GM12873 (cell line): ENCODE measurements around the gene CRAMP1.

ENCODE experiments used
- CTCF ChIP-seq: IDR thresholded peaks from 2 replicates; pipeline ENCODE4 v1.5.1; 2012; ENCODE audit warnings: low read depth, mild to moderate bottlenecking, moderate library complexity, low read length, control low read depth; ENCODE audit not compliant: insufficient read depth; ENCODE audit errors: missing control alignments

CRAMP1 gene

DNA sequence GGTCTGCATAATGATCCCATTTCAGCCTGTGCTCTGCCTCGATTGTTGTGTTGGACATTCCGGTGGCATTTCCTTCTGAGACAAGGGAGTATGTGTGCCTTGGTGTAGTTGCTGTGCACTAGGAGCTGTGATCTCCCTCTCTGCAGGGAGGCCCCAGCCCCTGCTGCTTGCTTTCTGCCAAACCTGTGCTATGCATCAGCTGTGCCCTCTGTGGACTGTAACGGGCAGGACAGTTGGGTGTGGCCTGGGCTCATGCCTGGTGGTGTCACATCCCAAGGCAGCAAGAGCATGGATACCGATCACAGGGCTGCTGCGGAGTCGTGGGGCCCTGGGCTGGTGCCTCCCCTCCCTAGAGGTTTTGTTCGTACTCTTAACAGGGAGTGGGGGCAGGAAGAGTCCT lies 62.1 kb downstream of the CRAMP1 start:
- TF ChIP-seq CTCF: no peak

- TF ChIP-seq CTCF: no peak
Measured at GRCh38 chr16:1674751-1675664, 62.8 kb downstream of the CRAMP1 start.

- TF ChIP-seq CTCF: no peak
Measured at GRCh38 chr16:1676661-1677060, 64.5 kb downstream of the CRAMP1 start.

GRCh38 chr16:1677339-1677738 lies 65.2 kb downstream of the CRAMP1 start:
- no peak for TF ChIP-seq CTCF

DNA sequence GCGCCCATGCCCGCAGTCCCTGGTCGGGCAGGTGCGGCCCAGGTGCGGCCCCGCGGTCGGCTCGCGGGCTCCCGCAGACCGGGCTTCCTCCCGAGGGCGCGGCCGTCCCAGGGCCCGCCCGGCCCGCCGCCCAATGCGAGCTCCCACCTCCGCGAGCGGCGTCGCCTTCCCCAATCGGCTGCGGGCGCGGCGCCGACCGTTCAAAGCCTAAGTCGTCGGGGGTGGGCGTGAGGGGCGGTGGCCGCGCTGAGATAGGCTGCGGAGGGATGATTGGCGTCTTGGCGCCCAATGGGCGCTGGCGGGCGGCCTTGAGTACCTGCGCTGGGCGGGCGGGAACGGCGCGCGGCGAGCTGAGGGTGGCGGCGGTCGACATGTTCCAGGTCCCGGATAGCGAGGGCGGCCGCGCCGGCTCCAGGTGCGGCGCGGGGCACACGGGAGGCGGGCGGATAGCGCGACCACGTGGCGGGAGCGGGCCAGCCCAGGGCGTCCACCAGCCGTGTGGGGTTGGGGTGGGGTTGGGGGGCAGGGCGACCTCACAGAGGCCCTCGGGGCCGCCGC lies 65.9 kb downstream of the CRAMP1 start, which contains the start of gene JPT2:
JPT2 (plus strand) TSS at position 338 of the 558 bp plus-strand sequence; CDS start at position 372, 34 bp downstream.
- TF ChIP-seq CTCF: no peak

GRCh38 chr16:1678500-1679098 lies 66.4 kb downstream of the CRAMP1 start:
- no peak for TF ChIP-seq CTCF

- TF ChIP-seq CTCF: no peak
Measured at GRCh38 chr16:1680361-1680760, 68.2 kb downstream of the CRAMP1 start.
